ENCODE results near the gene SYNC.
"Not testable (repeated sequence)": the region's sequence is repeated elsewhere in the genome, so short reads cannot be mapped to it uniquely, and the experiment has no call there.

The SYNC gene

DNA sequence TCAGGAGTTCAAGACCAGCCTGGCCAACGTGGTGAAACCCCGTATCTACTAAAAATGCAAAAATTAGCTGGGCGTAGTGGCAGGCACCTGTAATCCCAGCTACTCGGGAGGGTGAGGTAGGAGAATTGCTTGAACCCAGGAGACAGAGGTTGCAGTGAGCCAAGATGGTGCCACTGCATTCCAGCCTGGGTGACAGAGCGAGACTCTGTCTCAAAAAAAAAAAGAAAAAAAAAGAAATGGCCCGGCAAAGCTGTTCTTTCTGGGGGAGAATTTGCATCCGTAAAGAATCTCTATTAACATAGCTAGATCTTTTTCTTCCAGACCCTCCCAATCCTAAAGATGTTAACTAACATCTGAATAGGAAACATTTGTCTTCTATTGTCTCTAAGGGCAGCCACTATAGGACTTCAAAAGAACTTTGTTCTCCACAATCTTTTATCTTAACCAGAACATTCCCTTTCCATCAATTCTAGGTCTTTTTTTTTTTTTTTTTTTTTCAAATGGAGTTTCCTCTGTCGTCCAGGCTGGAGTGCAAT is 60.2 kb downstream of the SYNC start:
- DNase-seq (ENCODE audit: low read depth in 2 of 2) = not testable (repeated sequence)

DNA sequence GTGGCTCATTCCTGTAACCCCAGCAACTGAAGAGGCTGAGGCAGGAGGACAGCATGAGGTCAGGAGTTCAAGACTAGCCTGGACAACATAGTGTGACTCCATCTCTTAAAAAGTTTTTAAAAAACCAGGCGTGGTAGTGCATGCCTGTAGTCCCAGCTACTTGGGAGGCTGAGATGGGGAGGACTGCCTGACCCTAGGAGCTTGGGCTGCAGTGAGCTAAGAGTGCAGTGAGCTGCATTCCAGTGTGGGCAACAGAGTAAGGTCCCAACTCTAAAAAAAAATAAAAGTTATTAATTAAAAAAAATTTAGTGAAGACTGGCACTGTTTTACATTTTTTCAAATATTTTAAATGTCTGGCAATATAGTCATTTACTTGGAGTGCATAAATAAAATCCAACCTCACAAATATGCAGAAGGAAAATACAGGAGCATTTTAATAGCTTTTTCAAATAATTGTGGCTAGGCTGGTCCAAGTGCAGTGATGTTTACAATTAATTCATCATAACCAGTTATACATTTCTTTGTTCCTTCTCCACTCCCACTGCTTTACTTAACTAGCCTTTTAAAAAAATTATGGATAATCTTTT is 63.0 kb downstream of the SYNC start:
- DNase-seq (ENCODE audit: low read depth in 2 of 2) = no peak

DNA sequence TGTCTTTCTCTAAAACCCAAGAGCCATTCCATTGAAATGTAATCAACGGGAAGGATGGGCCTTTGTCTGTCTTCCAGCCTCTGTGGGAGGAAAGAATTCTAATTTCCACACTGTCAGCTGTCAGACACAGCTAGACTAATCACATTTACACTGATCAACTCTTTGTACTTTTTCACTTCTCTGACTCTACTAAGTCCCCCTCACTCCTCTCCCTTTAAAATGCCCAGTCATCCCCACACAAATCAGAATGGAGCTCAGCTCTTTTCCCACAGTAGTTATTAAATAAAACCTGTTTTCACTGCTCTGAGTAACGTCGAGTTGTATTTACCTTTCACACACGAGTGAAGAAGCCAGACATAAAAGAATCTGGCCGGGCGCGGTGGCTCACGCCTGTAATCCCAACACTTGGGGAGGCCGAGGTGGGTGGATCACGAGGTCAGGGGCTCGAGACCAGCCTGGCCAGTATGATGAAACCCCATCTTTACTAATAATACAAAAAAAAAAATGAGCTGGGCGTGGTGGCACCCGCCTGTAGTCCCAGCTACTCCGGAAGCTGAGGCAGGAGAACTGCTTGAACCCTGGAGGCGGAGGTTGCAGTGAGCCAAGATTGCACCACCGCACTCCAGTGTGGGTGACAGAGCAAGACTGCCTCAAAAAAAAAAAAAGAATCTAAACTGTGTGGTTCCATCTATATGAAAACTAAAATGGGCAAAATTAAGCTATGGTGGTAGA is 65.5 kb downstream of the SYNC start:
- no peak for DNase-seq (ENCODE audit: low read depth in 2 of 2)

DNA sequence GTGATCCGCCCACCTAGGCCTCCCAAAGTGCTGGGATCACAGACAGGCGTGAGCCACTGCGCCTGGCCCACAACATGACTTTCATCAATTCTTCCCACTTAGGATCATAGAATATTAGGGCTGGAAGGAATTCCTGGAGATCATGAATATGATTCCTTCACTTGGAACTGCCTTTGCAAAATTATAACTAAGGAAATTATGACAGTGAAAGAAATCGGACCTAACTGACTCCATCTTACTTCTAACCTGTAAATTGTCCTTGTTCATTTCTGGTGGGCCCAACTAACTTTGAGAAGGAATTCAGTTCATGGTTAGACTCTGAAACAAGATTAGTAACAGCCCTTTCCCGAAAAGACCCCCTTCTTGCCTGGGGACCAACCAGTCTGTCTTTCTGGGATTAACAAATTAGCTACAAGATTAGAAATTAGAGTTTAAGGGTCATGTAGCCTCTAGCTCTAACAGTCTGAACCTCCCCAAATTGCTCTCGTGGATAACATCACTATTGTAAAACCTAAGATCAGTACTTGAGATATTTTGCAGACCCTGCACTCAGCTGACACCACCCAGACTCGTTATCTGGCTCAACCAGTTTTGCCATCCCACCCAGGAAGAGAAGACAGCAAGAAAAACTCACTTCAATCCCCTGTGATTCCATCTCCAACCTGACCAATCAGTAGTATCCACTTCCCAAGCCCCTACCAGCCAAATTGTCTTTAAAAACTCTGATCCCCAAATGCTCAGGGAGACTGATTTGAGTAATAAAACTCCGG is 66.9 kb downstream of the SYNC start:
- DNase-seq (ENCODE audit: low read depth in 2 of 2) = no peak

DNA sequence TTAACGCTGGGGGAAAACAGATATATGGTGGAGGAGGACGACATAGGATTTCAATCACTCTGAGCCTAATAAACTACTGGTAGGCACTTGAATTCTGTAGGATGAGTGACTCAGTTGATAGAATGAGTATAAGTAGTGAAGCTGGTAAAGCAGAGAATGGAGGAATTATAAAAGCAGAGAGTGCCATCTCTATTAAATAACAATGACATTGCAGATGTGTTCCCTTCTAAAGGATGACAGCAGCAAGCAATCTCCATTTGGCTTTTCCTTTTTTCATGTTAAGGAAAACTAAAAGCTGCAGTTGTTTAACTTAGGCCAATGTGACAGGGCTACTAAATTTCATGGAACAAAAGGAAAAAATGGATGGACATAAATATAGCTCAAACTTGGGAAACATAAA is 69.7 kb downstream of the SYNC start:
- no peak for DNase-seq (ENCODE audit: low read depth in 2 of 2)

DNA sequence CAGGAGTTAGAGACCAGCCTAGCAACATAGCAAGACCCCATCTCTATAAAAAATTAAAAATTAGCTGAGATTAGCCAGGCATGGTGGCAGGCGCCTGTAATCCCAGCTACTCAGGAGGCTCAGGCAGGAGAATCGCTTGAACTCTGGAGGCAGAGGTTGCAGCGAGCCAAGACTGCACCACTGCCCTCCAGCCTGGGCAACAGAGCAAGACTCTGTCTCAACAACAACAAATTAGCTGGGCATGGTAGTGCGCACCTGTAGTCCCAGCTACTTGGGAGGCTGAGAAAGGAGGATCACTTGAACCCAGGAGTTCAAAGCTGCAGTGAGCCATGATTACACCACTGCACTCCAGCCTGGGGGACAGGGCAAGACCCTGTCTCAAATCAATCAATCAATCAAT is 72.4 kb downstream of the SYNC start:
- not testable (repeated sequence) for DNase-seq (ENCODE audit: low read depth in 2 of 2)

Data from stimulated activated CD4-positive, alpha-beta T cell treated with anti-CD3 and anti-CD28 coated beads, Interleukin-15, amount 100 ng/mL, for 48 hours (primary cell).